GM13976 (cell line): Measurements from ENCODE around the gene TCFL5.

Source experiments
- DNase-seq: peaks from one replicate; pipeline ENCODE4 v3.0.0; 2012; ENCODE audit warnings: low spot score
- CTCF ChIP-seq: IDR thresholded peaks from 2 replicates; pipeline ENCODE4 v1.5.1; 2012; ENCODE audit warnings: borderline replicate concordance, mild to moderate bottlenecking; ENCODE audit not compliant: insufficient read depth; ENCODE audit errors: extremely low read depth, missing control alignments, control extremely low read depth
- in situ Hi-C: fragments of 300-500 bp; cut with MboI; formaldehyde crosslinking; loops from one replicate; pipeline ENCODE4 v1.12.0; 2022; ENCODE audit warnings: low sequenced_read_pairs, mixed read lengths, inconsistent platforms; ENCODE audit not compliant: unreplicated experiment

TCFL5 gene

GRCh38 chr20:62822788-62823651 is 38.6 kb downstream of the TCFL5 start:
- peak; percentile 58 for TF ChIP-seq CTCF
- peak; percentile 87 for DNase-seq
- in situ Hi-C loops = no loop called here

- DNase-seq = no peak
Measured at GRCh38 chr20:62822239-62822787, 39.3 kb downstream of the TCFL5 start.

GRCh38 chr20:62821726-62822210 is 39.9 kb downstream of the TCFL5 start:
- no peak for TF ChIP-seq CTCF
- in situ Hi-C loops = no loop called here
- DNase-seq = no peak

More at GRCh38 chr20:62822239-62822787, 39.3 kb downstream of the TCFL5 start:
- no peak for TF ChIP-seq CTCF
- in situ Hi-C loops = no loop called here

GRCh38 chr20:62820962-62821725 is 40.5 kb downstream of the TCFL5 start:
- DNase-seq = no peak
- no peak for TF ChIP-seq CTCF
- in situ Hi-C loops = no loop called here

GRCh38 chr20:62820208-62820961 is 41.2 kb downstream of the TCFL5 start:
- in situ Hi-C loops = no loop called here
- TF ChIP-seq CTCF = no peak
- no peak for DNase-seq

- in situ Hi-C loops = no loop called here
- TF ChIP-seq CTCF = no peak
- no peak for DNase-seq
Measured at GRCh38 chr20:62819494-62820174, 42.0 kb downstream of the TCFL5 start.
